NCI-H526 treated with DMSO at 0.1 percent for 48 hours (cell line): ENCODE results near the gene DYTN.

Experiments
- DNase-seq: peaks from one replicate; lab custom pipeline; 2025; lab: John Stamatoyannopoulos, UW

Gene DYTN

DNA sequence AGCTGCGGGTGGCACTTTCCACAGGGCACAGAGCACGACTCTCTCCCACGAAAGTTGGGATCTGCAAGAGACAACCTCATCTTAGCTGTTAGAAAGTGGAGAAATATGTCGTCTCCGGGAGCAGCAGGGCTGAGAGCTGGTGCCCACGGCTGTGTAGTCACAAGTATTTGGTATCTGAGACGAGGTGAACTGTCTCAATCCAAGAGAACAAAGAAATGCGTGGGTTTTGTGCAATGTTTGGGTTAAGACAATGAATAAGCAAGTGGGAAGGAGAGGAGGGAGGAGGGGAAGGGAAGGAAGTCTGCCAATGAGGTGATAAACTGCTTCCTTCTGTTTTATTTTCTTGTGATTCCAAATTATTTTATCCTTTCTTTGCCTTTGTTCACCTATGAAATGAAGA lies 18.0 kb downstream of the DYTN start:
- DNase-seq: no peak

DNA sequence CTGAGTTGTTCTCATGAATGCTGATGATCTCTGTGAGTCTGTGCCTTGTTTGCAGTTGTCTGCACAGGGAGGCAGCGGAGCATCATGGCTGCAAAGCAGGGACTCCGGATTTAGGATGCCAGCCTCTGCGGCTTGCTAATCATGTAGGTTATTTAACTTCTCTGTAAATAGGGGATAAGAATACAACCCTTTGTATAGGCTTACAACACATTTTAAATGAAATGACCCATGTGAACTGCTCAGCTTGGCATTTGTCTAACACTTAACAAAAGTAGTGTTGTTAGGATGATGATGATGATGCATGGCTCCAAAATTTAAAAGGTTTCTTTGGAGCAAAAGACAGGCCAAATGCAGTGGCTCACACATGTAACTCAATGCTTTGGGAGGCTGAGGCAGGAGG lies 19.4 kb downstream of the DYTN start:
- DNase-seq: no peak

DNA sequence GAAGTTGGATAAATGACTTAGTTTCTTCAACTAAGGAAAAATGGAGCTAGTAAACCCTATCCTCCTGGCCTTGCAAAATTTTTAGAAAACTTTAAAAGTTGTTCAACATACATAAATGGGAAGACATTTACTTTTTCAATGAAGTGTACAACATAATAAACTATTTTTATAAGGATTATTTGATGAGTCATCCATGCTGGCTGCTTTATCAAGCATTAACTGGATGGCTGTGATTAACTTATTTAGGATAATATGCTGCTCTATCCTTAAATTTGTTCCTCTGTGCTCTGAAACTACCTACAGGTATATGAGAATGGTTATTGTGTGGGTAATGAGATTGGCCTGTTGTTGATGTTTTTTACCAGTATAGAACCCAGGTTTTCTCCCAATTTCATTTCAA lies 21.3 kb downstream of the DYTN start:
- no peak for DNase-seq

DNA sequence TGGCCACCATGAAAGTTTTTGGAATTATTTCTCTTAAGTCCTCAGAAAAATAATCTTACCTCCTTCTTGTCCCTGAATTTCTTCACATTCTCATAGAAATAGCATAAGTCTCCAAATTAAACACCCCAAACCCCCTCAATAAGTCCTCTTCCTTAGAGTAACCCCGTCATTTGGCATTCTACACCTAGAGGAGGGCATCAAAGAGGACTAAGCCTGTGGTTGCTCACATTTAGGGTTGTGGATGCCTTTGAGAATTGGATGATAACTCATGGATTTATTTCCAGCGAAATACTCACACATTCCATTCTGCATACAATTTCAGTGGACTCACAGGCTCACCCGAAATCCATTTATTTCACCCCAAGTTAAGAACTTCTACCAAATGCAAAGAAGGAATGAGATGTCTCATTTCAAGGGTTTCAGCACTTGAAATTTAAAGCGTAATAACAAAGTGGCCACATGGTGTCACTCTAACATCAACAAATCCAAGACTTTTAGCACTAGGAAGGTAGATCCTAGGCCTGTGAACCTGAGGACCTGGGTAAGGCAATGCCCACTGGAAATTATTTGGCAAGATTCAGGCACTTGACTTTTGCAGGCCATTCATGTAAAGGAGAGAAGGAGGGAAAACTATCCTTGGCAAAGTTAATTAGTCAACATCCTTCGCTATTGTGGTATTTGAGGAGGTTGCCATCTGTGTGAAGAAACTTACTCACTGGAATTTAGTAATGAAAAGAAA lies 24.6 kb downstream of the DYTN start:
- peak; percentile 11 for DNase-seq

DNA sequence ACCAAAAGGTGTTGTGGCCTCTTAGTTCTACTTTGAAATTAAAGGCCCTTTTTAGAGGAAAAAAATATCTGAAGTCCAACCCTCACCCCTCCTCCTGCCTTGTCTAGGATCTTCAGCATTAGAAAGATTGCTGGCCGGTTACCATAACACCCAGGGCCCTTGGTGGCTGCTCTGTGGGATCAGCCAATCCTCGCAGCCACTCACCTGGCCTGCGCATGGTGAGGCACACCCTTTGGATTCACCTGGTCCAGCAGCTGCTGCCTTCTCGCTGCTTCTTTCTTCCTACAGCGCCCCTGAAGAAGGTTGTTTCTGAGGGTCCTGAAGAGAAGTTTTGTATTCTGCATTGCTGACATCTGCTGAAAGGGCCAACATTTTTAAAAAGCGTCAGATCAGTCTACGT lies 25.2 kb downstream of the DYTN start:
- no peak for DNase-seq

DNA sequence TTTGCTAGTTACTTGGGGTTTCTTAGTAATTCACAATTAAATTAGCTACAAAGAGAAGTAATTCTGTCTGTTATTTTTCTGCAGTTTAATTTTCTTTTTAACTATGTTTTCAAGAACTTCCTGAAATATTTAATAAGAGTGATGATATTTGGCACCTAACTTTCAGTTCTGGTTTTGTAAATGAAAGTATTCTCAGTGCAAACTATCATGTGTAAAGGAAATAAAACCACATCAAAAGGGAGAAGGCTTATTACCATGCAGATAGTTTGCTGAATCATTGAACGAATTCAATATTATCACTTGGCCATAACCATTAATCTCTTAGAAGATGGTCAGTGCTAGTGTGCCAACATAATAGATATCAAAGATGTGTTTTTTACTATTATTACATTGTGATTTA lies 29.2 kb downstream of the DYTN start:
- DNase-seq: no peak

DNA sequence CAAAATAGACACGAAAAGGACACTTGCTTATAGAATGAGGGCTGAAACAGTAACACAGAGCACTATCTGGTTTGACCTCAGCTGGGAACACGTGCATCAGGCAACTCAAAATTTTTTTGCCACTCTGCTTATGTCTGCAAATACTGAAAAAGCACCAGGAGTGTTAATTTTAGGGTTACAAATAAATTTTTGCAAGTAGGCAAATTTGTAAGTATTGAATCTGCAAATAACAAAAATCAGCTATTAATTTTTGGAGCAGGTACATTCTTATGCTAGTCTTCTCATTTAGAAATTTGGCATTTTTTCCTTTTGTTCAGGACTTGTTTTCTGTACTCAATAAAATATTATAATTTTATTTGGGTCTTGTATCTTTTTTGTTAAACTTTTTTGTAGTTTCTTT lies 29.7 kb downstream of the DYTN start:
- DNase-seq: no peak

DNA sequence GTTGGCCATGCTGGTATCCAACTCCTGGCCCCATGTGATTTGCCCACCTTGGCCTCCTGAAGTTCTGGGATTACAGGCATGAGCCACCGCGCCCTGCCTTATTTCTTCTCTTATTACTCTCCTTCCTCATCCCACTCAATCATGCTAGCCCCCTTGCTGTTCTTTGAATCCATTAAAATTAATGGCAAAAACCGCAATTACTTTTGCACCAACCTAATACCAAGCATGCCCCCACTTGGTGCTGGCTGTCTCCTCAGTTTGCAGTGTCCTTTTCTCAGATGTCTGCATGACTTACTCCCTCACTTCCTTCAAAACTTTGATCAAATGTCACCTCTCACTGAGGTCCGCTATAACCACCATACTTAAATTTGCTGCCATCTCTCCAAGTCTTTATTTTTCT lies 34.6 kb downstream of the DYTN start:
- no peak for DNase-seq

DNA sequence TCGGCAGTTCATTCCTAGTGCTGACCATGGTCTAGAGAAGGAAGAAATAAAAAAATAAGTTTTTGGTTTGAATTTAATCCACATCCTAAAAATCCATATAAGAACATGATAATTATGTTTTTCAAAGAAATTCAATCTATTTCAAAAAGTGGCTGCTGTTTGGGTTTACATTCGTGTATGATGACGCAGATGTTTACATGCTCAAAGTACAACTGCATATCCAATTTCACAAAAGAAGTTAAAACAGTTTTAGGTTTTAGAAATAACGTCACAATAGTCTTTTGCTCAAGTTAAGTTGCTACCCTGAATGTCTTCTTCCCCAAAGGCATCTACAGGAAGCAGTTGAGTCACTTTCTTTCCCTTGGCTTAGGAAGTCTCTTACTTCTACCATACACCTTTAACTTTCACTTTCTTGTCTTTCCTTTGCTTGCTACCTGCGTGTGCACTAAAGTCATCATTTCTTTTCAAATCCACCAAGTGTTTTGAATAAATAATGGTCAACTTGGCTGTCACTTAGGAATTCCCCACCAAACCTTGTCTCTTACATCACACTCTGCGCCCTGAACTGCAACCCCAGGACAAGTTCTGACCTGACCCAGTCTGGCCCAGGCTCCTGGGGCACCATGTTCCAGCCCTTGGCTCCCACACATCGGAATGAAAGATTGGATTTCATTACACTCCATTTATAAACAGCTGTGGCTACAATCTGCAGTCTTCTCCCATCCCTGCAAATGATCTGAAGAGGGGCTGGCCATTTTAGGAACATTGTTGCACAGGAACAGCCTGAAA lies 47.5 kb downstream of the DYTN start:
- no peak for DNase-seq

DNA sequence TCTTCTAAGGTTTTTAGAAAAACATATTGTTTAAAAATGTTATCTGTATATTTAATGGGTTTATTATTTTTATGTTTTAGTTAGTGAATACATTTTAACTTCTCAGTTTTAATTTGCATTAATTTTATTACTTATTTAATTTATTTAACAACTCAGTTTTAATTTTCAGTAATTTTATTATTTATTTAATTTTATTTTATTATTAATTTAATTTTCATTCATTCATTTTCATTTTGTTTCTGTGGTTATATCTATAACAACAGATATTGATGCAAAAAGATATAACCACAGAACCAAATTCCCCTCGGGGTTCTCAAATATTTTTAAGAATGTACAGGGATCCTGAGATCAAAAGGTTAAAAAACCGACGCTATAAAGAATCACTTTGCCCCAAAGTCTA lies 52.9 kb downstream of the DYTN start:
- no peak for DNase-seq

DNA sequence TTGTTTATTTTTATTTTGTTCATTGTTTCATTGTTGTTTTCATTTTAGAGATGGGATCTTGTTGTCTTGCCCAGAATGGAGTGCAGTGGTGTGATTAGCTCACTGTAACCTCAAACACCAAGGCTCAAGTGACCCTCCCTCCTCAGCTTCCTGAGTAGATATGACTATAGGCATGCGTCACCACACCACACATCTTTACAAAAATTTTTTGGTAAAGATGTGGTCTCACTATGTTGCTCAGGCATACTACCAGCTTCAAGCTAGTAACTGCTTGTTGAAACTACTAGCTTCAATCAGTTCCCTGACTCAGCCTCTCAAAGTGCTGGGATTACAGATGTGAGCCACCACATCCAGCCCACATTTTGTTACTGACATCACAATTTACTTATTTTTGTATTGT lies 61.1 kb downstream of the DYTN start:
- no peak for DNase-seq

DNA sequence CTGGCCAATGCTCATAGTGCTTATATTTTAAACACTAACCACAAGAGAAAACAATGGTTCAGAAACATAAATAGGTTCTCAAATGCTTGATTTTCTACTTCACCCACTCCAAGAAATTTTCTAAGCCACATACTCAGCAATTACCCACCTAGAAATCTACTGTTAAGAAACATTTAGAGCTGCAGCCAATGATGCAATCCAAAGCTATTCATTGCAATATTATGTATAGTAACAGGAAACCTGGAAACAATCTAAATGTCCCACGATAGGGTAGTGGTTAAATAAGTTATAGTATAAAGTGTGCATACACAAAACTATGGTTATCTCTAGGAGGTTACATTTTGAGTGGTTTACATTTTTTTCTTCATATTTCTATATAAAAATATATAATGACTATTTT lies 70.2 kb downstream of the DYTN start:
- DNase-seq: no peak

DNA sequence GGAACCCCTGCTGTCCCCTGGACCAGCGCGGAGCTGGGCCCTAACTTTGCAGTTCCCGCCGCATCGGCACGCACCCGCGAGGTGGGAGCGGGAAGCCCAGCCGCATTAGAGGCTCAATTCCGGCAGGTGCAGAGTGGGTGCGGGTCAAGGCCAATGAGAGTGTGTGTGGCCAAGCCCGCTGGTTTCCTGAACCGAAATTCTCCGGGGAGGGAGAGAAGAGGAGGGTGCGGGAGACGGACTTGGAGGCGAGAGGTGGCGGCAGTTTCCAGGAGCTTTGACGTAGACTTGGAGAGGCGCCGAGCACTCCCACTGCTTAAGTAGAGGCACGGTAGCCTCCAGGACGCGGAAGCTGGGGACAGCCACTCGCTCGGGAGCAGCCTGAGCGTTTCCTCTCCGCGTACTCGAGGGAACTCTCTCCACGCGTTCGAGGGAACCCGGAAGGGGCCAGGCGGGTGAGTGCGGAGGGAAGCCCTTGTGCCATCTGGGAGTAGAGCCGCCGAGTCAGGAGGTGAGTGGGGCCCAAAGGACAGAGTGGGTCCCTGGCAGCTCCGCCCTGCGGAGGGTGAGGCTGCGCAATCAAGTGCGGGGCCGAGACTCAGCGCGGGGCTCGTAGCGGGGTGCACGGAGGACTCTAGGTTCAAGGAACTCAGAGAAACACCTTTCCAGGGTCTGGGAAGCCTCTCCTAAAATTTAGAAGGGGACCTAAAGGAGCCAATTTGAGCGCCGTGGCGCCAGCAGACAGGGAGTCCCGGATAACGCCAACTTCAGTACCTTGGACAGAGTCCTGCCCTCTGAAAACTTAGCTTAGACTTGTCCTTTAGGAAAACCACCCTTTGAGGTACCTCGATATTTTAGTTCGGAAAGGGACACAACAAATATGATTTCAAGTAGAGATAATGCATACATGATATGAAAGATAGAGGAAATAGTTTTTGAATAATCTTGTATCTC lies 75.8 kb downstream of the DYTN start, which contains the start of gene FAM237A:
Gene FAM237A, plus strand, starts transcription at position 413 of the 951 bp plus-strand sequence. CDS start 1,750 bp downstream, outside the sequence.
- no peak for DNase-seq

DNA sequence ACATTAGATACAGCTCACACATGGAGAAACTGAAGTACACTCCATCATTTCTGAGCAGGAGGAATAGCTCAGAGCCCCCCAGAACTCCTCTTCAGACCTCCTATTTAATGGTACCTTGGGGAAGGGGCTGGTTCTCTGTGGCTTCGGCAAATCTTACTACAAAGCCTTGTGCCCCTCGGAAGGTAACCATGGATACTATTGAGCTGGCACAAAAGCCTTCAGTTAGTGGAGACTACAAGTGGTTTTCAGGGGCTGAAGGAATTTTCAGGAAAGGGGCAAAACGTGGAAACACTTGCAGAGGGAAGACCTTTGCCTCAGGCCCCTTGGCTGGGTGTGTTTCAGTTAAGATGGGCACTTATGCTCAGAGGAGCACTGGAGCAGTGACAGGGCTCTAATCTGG lies 77.0 kb downstream of the DYTN start:
- no peak for DNase-seq

DNA sequence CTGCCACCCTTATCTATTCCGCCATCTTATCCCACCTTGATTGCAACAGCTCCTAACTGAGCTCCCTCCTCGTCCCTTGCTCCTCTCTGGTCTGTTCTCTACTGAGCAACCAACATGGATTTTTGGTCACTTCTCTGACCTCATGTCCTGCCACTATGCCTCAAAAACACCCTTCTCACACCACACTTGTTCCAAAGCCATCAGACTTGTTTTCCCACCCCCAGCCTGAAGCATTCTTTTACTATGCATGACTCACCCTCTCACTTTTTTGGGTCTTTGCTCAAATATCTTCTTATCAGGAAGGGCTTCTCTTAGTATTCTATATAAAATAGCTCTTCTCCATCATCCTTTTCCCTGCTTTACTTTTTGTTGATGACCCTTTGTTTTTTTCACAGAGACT lies 78.6 kb downstream of the DYTN start:
- DNase-seq: no peak

DNA sequence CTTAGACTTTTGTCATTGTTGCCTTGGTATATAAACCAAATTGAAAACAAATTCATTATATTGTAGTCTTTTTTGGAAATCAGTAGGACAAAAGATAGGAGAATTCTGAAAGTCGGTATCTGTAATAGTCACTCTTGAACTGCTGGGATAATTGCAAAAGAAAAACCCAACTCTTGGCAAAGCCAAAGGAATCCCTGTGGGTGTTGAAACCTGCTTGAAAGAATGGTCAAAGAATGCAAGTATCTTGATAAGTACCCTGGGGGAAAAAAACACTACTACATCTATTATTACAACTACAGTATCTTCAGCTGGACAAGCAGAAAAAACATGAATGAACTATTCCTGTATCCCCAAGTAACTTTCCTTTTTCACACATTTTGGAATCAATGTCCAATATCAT lies 83.2 kb downstream of the DYTN start:
- no peak for DNase-seq

DNA sequence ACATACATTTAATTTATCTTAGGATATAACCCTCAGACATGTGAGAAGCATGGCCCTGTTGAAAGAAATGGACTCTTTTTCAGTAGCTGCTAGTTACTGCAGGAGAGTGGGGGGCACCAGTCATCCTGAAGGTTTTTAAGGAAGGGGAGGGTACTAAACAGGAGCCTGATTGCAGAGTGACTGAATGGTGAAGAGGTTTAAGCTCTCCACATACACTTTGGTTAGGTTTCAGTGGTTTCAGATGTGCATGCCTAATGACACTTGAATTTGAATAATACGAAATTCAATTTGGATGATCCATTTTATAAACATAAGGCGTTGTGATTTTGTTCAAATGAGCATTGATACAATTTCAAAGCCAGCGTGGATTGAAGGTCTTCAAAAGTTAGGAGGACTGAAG lies 86.9 kb downstream of the DYTN start:
- DNase-seq: no peak

DNA sequence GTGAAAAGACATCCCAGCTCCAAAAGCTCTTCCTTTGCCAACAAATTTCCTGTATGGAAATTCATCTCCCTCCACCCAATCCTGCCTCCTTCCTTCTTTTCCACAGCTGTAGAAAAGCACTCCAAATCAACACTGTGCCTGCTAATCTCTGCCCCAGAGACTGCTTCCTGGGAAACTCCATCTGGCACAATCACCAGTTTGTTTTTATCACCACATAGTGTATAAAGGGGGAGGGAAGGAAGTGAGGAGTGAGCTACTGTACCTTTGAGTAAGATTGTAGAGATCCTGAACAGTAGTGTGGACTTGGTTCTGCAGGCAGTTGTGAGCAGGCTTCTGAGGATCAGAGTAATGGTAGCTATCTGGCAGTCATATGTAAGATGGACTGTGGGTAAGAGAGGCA lies 90.6 kb downstream of the DYTN start:
- no peak for DNase-seq

DNA sequence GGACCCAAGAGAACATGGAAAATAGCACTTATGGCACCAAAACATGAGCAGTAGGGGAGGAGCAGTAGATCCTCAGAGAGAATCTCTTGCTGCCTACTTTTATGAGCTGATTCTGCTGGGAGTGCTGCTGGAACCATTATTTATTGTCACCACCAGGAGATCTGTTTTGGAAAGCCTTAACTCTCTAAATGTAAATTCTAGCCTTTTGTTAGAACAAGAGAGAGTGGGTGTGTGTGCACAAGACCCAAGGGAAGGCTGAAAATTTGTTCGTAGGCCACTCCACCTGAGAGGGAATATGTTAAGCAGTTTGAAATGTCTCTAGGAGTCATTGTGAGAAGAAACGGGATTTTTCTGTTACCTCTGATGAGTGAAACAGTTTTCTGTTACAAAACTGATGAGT lies 92.1 kb downstream of the DYTN start:
- DNase-seq: no peak

DNA sequence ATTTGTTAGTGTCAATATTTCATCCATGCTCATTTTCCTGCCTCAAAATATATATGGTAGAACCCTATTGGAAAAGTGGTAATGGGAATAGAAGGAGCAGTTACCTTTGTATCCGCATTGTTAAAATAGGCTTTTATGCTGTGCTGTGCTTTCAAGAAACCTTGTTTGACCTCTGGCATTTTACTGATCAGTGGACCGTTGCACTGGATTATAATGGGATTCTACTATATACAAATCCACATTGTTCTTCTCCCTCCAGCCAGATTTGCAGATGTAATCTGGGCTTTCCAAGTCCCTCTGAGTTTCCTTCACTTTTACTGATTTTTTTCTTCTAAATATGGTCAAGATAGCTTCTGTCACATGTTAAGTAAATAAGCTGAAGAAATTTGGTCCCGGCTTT lies 99.2 kb downstream of the DYTN start:
- no peak for DNase-seq

DNA sequence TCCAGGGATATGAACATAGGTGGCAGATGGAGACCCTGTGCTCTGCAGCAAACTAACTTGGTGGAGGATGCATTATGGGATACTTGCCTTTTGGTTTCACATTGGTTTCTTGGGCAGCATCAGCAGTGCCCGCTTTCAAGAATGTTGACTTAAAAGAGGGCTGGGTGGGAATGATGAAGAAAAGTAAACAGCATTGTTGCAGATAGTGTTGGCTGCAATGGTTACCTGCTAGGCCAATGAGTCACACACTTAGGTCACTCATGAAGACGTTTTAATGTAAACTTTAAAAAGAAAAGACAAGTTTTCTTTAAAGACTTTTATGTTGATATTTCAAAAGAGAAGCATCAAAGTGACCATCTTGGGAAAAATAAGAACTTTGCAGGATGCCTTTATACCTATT lies 102.0 kb downstream of the DYTN start:
- no peak for DNase-seq

DNA sequence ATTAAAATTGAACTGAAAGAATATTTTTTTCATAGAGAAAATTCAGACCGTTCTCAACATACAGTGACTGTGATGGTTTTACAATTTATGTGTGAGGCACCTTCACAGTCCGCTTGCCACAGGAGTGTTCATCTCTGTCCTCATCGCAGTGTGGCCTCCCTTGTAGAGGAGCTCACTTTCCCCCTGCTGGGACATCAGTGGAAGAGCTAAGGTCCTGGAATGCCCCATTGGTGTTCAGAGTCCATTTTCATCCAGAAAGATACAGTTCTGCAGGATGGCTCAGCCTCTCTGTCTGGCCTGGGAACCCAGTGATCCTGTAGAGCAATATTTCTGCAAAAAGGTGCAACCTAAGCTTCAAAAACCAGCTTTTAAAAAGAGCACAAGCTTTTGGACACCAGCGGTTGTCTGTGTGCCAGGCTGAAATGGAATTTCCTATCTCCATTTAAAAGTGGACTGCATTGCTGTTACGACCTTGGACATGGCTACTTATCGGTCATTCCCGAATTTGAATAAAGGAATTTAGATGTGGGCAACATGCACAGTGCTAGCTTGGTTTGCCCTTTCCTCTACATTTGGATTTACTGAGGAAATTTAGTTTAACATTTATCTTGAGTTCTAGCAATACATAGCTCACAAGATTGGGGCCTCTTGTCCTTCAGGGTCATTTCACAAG lies 102.6 kb downstream of the DYTN start:
- DNase-seq: no peak
